Karpas-422 (cell line): Measurements from ENCODE around the gene PTPRJ. TPM values are rescaled to one million over a fixed set of nuclear protein-coding genes. Genes with fewer than 3 reads are reported as not detected.

Experiments
- DNase-seq: peaks from one replicate; pipeline ENCODE4 v3.0.0-alpha.2; 2015
- H2AFZ ChIP-seq: fragments of 200-600 bp; sonication (generic); 2 replicates; pipeline ENCODE4 v1.6.1; 2014; ENCODE audit warnings: antibody characterized with exemption, low read length, mixed read lengths
- H3K27ac ChIP-seq: fragments of 200-600 bp; sonication (generic); 2 replicates; pipeline ENCODE4 v1.5.1; 2014; ENCODE audit warnings: mild to moderate bottlenecking, low read length, moderate library complexity
- H3K27me3 ChIP-seq: fragments of 200-600 bp; sonication (generic); 2 replicates; pipeline ENCODE4 v1.6.1; 2014; ENCODE audit warnings: low read length, mixed read lengths
- H3K36me3 ChIP-seq: fragments of 200-600 bp; sonication (generic); 2 replicates; pipeline ENCODE4 v1.6.1; 2014; ENCODE audit warnings: low read length, mixed read lengths; ENCODE audit not compliant: insufficient read depth
- H3K4me1 ChIP-seq: fragments of 200-600 bp; sonication (generic); 2 replicates; pipeline ENCODE4 v1.6.1; 2014; ENCODE audit warnings: mild to moderate bottlenecking, low read length, mixed read lengths
- H3K4me2 ChIP-seq: fragments of 200-600 bp; sonication (generic); 2 replicates; pipeline ENCODE4 v1.6.1; 2014; ENCODE audit warnings: low read length, low read depth, mild to moderate bottlenecking; ENCODE audit not compliant: poor library complexity, severe bottlenecking
- H3K4me3 ChIP-seq: fragments of 200-600 bp; sonication (generic); 2 replicates; pipeline ENCODE4 v1.5.1; 2014; ENCODE audit warnings: mild to moderate bottlenecking, antibody characterized with exemption, low read length, mixed read lengths
- H3K79me2 ChIP-seq: fragments of 200-600 bp; sonication (generic); 2 replicates; pipeline ENCODE4 v1.6.1; 2014; ENCODE audit warnings: mild to moderate bottlenecking, low read length, mixed read lengths
- H3K9ac ChIP-seq: fragments of 200-600 bp; sonication (generic); 2 replicates; pipeline ENCODE4 v1.6.0; 2014; ENCODE audit warnings: low read length
- H3K9me2 ChIP-seq: fragments of 200-600 bp; sonication (generic), shearing (Covaris generic); replicated peaks from 2 replicates; pipeline ENCODE4 v1.6.0; 2014; ENCODE audit warnings: mild to moderate bottlenecking, low read length, moderate library complexity; ENCODE audit not compliant: insufficient read depth
- H3K9me3 ChIP-seq: fragments of 300-700, 200-600 bp; sonication (generic); 2 replicates; pipeline ENCODE4 v1.6.1; 2014; ENCODE audit warnings: low read length, mixed read lengths
- H4K20me1 ChIP-seq: fragments of 200-600 bp; sonication (generic); 2 replicates; pipeline ENCODE4 v1.6.1; 2014; ENCODE audit warnings: mild to moderate bottlenecking, antibody characterized with exemption, low read length, low read depth; ENCODE audit not compliant: insufficient read depth
- total RNA-seq: library from RNA; depleted of rRNA; stranded (reverse); fragments of >200 nt; shearing (Covaris generic); gene quantifications from 2 replicates; pipeline ENCODE4 v1.2.3, GENCODE V29; 2014; ENCODE audit warnings: low replicate concordance

The PTPRJ gene
- total RNA-seq, 1 experiment from 2014 or later: 132 TPM

DNA sequence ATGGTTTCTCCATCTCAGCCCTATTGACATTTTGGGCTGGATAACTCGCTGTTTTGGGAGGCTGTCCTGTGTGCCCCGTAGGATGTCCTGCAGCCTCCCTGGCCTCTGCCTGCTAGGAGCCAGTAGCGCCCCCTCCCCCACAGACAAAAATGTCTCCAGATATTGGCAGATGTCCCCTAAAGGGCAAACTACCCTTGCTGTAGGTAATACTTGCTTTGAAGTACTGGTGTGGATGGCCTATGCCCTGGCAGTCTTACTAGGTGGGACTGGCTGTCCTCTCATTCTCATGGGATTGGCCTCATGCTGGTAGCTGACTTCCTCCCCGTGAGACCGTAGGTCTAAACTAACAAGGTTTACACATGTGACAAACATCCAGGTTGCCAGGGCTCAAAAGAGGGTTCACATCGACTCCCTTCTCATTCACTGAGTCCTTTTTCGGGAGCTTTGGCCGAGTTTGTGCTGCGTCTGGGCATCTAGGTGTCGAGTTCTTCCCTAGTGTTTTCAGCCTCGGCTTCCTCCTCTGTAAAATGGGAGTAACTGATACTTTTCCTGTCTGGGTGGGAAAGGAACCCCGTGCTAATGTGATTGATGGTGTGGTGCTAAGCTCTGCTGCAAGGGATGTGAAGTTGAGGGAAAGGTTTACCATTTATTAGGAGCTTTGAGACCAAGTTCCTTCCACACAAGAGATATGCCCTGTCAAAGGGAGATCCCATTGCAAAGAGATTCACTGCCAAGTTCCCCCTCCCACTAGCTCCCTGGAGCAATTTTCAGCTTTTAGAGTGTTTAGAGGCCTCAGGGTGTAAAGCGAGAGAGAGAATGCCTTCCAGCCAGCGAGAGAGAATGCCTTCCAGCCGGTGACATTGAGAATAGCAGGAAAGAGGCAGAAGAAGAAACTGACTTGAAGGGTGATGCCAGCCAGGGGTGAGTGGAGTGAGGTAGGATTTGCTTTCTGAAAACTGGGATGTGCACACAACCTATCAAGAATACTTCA, 17.0 kb downstream of the PTPRJ start:
- H3K4me2 ChIP-seq: peak overlapping the region; percentile 57
- H3K9ac ChIP-seq: peak overlapping the region; percentile 60
- peak overlapping the region; percentile 95 for H3K27ac ChIP-seq
- H3K27me3 ChIP-seq: no peaks in the 10 kb centered on the region
- H3K4me1 ChIP-seq: peaks cover 93% of the 10 kb centered on the region
- peaks cover 94% of the 10 kb centered on the region for H3K79me2 ChIP-seq
- H3K4me3 ChIP-seq: no peak overlapping the region
- peaks cover 12% of the 10 kb centered on the region; the same call in 1 of the 2 replicates for H4K20me1 ChIP-seq
- H3K36me3 ChIP-seq: peaks cover 19% of the 10 kb centered on the region
- DNase-seq: peak; percentile 57
- H3K9me2 ChIP-seq: no peaks in the 10 kb centered on the region
- no peaks in the 10 kb centered on the region for H3K9me3 ChIP-seq
- H2AFZ ChIP-seq: no peak overlapping the region

DNA sequence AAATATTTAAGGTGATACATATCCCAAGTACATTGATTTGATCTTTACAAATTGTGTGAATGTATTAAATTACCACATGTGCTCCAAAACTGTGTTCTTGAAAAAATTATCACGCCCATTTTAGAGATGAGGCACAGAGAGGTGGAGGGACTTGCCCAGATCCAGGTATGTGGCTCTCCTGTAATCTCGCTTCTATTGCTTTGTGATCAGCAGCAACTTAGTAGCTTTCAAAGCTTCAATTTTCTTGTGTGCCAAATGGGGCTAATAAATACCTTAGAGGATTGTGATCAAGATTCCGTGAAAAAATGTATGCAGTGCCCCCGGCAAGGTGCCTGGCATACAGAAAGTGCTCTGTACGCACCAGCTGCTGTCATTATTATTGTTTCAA, 18.0 kb downstream of the PTPRJ start:
- no peaks in the 10 kb centered on the region for H3K27me3 ChIP-seq
- no peaks in the 10 kb centered on the region for H3K9me2 ChIP-seq
- no peaks in the 10 kb centered on the region for H3K9me3 ChIP-seq
- H3K4me3 ChIP-seq: peak overlapping the region; percentile 3; the same call in 1 of the 2 replicates
- H3K36me3 ChIP-seq: peaks cover 14% of the 10 kb centered on the region
- peak overlapping the region; percentile 57 for H3K4me2 ChIP-seq
- H3K9ac ChIP-seq: peak overlapping the region; percentile 60
- H3K4me1 ChIP-seq: peaks cover 94% of the 10 kb centered on the region
- peaks cover 94% of the 10 kb centered on the region for H3K79me2 ChIP-seq
- H4K20me1 ChIP-seq: peaks cover 8% of the 10 kb centered on the region; the same call in 1 of the 2 replicates
- no peak overlapping the region for H2AFZ ChIP-seq
- DNase-seq: no peak
- peak overlapping the region; percentile 95 for H3K27ac ChIP-seq

DNA sequence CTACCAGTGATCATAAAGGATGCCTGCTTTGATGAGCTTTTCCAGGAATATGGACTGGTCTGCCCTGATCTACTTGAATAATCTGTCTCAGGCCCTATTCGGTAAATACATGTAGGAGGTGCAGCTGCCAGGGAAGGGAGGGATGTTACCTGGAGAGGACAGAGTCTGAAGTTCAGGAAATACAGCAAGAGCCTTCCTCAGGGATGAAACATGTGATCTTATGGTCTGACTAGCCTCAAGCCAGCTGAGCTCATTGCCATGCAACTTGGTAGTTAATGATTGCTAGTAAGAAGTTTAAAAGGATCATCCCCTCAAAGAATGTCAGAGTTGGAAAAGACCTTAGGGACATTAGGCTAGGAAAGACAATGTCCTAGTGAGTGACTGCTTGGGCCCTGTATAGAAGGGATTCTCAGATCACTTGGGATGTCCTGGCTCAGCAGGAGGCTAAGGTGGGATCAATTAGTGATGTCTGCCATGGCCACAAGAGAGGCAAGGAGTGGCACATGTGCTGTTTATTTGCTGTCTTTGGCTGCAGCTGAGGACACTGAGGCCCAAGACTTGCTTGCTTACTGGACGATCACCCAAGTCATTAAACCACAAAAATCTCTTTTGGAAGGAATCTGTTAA, 18.5 kb downstream of the PTPRJ start:
- H3K27ac ChIP-seq: peak overlapping the region; percentile 95
- no peak overlapping the region for H2AFZ ChIP-seq
- no peaks in the 10 kb centered on the region for H3K27me3 ChIP-seq
- H3K9me2 ChIP-seq: no peaks in the 10 kb centered on the region
- peaks cover 6% of the 10 kb centered on the region; the same call in 1 of the 2 replicates for H4K20me1 ChIP-seq
- peaks cover 11% of the 10 kb centered on the region for H3K36me3 ChIP-seq
- H3K9me3 ChIP-seq: no peaks in the 10 kb centered on the region
- H3K4me2 ChIP-seq: peak overlapping the region; percentile 57
- DNase-seq: no peak
- H3K9ac ChIP-seq: peak overlapping the region; percentile 60
- peaks cover 94% of the 10 kb centered on the region for H3K79me2 ChIP-seq
- peak overlapping the region; percentile 3; the same call in 1 of the 2 replicates for H3K4me3 ChIP-seq
- H3K4me1 ChIP-seq: peaks cover 94% of the 10 kb centered on the region

DNA sequence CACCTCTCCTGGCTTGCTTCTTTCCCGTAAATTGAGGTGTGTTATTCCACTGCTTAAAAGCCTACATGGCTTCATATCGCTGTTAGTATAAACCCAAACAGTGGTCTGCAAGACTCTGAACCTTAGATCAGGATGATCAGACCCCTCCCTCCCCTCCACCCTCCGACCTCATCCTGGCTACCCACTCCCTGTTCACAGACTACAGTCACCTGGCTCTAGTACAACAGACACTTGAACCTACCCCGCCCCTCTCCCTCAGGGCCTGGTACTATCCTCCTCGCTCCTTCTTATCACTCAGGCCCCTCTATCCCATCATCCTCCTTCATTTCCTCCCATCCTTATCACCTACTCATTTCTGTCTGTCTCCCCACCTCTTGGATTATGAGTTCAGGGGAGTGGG, 20.1 kb downstream of the PTPRJ start:
- H3K27ac ChIP-seq: peak overlapping the region; percentile 95

DNA sequence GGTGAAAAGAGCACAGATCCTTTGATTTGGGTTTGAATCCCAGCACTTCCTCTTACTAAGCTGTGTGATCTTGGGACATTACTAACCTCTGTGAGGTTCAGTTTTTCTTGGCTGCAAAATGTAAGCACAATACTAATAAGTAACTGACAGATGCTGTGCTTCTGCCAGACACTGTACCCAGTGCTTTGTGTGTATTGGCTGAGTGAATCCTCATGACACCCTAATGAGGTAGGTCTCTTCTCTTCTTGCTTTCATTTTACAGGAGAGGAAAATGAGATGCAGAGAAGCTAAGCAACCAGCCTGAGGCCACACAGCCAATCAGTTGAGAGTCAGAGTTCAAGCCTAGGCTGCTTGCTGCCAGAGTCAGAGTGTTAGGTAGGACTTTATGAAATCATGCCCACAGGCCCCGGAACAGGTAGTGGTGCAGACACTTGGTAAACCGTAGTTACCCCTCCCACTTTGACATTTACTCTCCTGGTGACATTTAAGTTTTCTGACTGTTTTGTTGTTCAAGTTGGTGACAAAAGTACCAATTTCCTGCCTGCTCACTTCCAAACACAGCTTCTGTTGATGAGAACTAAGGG, 21.2 kb downstream of the PTPRJ start:
- 0 out of 2 replicates have a peak, but pooled peaks cover 3% of the 10 kb centered on the region for H3K36me3 ChIP-seq
- H3K4me2 ChIP-seq: peak overlapping the region; percentile 57
- H3K9me2 ChIP-seq: no peaks in the 10 kb centered on the region
- peaks cover 98% of the 10 kb centered on the region for H3K79me2 ChIP-seq
- no peak overlapping the region for H2AFZ ChIP-seq
- no peaks in the 10 kb centered on the region for H3K9me3 ChIP-seq
- DNase-seq: peak; percentile 81
- peak overlapping the region; percentile 19; the same call in 1 of the 2 replicates for H3K4me3 ChIP-seq
- no peaks in the 10 kb centered on the region for H3K27me3 ChIP-seq
- peak overlapping the region; percentile 60 for H3K9ac ChIP-seq
- H4K20me1 ChIP-seq: peaks cover 10% of the 10 kb centered on the region; the same call in 1 of the 2 replicates
- peak overlapping the region; percentile 95 for H3K27ac ChIP-seq
- H3K4me1 ChIP-seq: peaks cover 100% of the 10 kb centered on the region

More for the DNA sequence above, 20.1 kb downstream of the PTPRJ start:
- no peak overlapping the region for H2AFZ ChIP-seq
- no peaks in the 10 kb centered on the region for H3K27me3 ChIP-seq
- H3K4me2 ChIP-seq: peak overlapping the region; percentile 57
- H3K9ac ChIP-seq: peak overlapping the region; percentile 60
- DNase-seq: no peak
- H3K4me3 ChIP-seq: peak overlapping the region; percentile 16; the same call in 1 of the 2 replicates
- no peaks in the 10 kb centered on the region for H3K9me3 ChIP-seq
- H3K9me2 ChIP-seq: no peaks in the 10 kb centered on the region
- peaks cover 95% of the 10 kb centered on the region for H3K79me2 ChIP-seq
- H3K36me3 ChIP-seq: peaks cover 3% of the 10 kb centered on the region; the same call in 1 of the 2 replicates
- H3K4me1 ChIP-seq: peaks cover 97% of the 10 kb centered on the region
- peaks cover 10% of the 10 kb centered on the region; the same call in 1 of the 2 replicates for H4K20me1 ChIP-seq

DNA sequence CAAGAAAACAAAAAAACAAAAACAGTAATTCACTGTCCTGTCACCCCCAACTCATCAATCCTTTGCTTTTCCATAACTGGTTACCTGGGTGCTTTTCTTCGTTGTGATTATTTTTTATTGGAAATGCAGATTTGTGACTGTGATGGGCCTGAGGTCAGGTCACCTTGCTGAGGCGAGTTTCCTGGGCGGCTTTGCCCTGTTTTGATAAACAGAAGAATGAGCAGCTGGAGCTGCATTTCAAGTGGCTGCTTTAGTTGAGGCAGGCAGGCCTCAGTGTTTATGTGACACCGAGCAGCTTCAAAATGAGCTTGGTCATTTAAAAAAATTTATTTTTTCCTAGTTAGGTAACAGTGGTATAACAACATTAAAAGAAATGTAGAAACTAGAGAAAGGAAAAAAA, 22.2 kb downstream of the PTPRJ start:
- H4K20me1 ChIP-seq: peaks cover 12% of the 10 kb centered on the region; the same call in 1 of the 2 replicates
- peaks cover 98% of the 10 kb centered on the region for H3K4me1 ChIP-seq
- H3K9me3 ChIP-seq: no peaks in the 10 kb centered on the region
- peak overlapping the region; percentile 59 for H3K9ac ChIP-seq
- H3K9me2 ChIP-seq: no peaks in the 10 kb centered on the region
- H3K36me3 ChIP-seq: peaks cover 1% of the 10 kb centered on the region; the same call in 1 of the 2 replicates
- peak overlapping the region; percentile 95 for H3K27ac ChIP-seq
- peak overlapping the region; percentile 57 for H3K4me2 ChIP-seq
- no peak overlapping the region for H2AFZ ChIP-seq
- no peak for DNase-seq
- no peaks in the 10 kb centered on the region for H3K27me3 ChIP-seq
- peak overlapping the region; percentile 42; the same call in 1 of the 2 replicates for H3K4me3 ChIP-seq
- H3K79me2 ChIP-seq: peaks cover 98% of the 10 kb centered on the region

DNA sequence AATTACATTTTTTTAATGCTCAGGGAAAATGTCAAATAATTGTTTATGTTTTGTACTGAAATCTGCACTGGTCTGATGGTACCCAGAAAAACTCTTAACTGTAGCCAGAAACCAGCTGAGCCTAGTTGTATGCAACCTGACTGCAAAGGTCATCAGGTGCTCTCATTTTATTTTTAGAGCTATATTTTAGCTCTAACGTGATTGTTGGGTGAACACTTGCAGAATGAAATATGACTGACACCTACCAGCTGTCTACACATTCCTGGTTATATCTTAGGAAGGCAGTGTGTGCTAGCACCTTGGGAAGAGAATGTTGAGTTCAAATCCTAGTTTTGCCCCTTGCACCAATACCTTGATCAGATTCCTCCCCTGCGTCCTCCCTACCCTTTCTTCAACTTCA, 23.6 kb downstream of the PTPRJ start:
- Histone ChIP-seq H3K9me2 (no peaks in the 10 kb centered on the region), H2AFZ (no peak overlapping the region), H4K20me1 (peaks cover 15% of the 10 kb centered on the region; the same call in 1 of the 2 replicates), H3K9me3 (no peaks in the 10 kb centered on the region), H3K4me3 (peak overlapping the region; percentile 25), H3K27ac (peak overlapping the region; percentile 95), H3K36me3 (peaks cover 6% of the 10 kb centered on the region; the same call in 1 of the 2 replicates), H3K9ac (peak overlapping the region; percentile 54), H3K4me2 (peak overlapping the region; percentile 57), H3K4me1 (peaks cover 93% of the 10 kb centered on the region), H3K27me3 (no peaks in the 10 kb centered on the region), H3K79me2 (peaks cover 97% of the 10 kb centered on the region)
- no peak for DNase-seq
